HepG2 (cell line): ENCODE measurements around the gene HBB. TPM values are rescaled to one million over a fixed set of nuclear protein-coding genes. Genes with fewer than 3 reads are reported as not detected.

Experiments used
- ATAC-seq: fragments of 200-7000 bp; cut with Tn5 transposase; 3 replicates; pipeline ENCODE4 v1.9.1; 2020; ENCODE audit warnings: mild to moderate bottlenecking, moderate library complexity
- BruUV-seq: library from RNA; stranded (reverse); fragments of 400-500 nt; replicated peaks from 2 replicates; lab custom pipeline; 2021; lab: Mats Ljungman, UMichigan
- CTCF ChIA-PET: fragments of 300-600 bp; formaldehyde crosslinking; extraction: SDS; loops from one replicate; lab custom pipeline; 2021; ENCODE audit warnings: low total read pairs, inconsistent platforms, low intra/inter-chr PET ratio; lab: Yijun Ruan, JAX
- POLR2A ChIA-PET: fragments of 350-600 bp; sonication (Branson Sonifier 250); formaldehyde crosslinking; loops from one replicate; lab custom pipeline; 2020; ENCODE audit warnings: antibody characterized with exemption, inconsistent platforms; lab: Yijun Ruan, JAX
- DNase-seq: peaks from one replicate; pipeline ENCODE4 v3.0.0-alpha.2; 2015; ENCODE audit warnings: low spot score
- FAIRE-seq: peaks from 3 replicates; lab custom pipeline; 2011; peaks lifted over from hg19 to GRCh38; lab: Jason Lieb, UNC
- H2AFZ ChIP-seq: one replicate; pipeline ENCODE4 v1.6.1; 2011; ENCODE audit warnings: low read length, inconsistent platforms
- H3K27ac ChIP-seq: fragments of 300-600 bp; 3 replicates; pipeline ENCODE4 v1.8.0; 2011; ENCODE audit warnings: mixed run types, mild to moderate bottlenecking, mixed read lengths, low read length, inconsistent platforms; ENCODE audit not compliant: insufficient read depth; ENCODE audit errors: extremely low read length
- H3K27me3 ChIP-seq, 2 experiments: fragments of 200-600 bp in 1 of 2; 2 replicates in 1 of 2; 3 replicates in 1 of 2; pipeline versions ENCODE4 v1.6.0 to v1.8.0; 2011; ENCODE audit warnings: low read length in 2 of 2, mild to moderate bottlenecking in 2 of 2, moderate library complexity in 2 of 2, inconsistent platforms in 1 of 2; ENCODE audit not compliant: insufficient read depth in 2 of 2, control insufficient read depth in 1 of 2
- H3K36me3 ChIP-seq, 2 experiments: fragments of 200-600 bp in 1 of 2; replicated peaks in 1 of 2; 2 replicates in 1 of 2; 3 replicates in 1 of 2; pipeline versions ENCODE4 v1.5.1 to v1.8.0; 2011; ENCODE audit warnings: low read length in 2 of 2, inconsistent platforms in 1 of 2; ENCODE audit not compliant: insufficient read depth in 2 of 2, control insufficient read depth in 1 of 2
- H3K4me1 ChIP-seq: 2 replicates; pipeline ENCODE4 v1.5.1; 2012; ENCODE audit warnings: low read length, inconsistent platforms; ENCODE audit not compliant: insufficient read depth
- H3K4me2 ChIP-seq: 2 replicates; pipeline ENCODE4 v1.6.0; 2011; ENCODE audit warnings: low read depth, low read length, inconsistent platforms
- H3K4me3 ChIP-seq, 3 experiments: fragments of 200-600 bp in 1 of 3; sonication (generic), shearing (Covaris generic) in 1 of 3; replicated peaks in 1 of 3; 2 replicates each; pipeline ENCODE4 v1.5.1; 2011 to 2016; ENCODE audit warnings: low read length in 3 of 3, inconsistent platforms in 2 of 3, low read depth in 2 of 3, mild to moderate bottlenecking in 2 of 3, control low read depth in 1 of 3, mixed read lengths in 1 of 3; ENCODE audit not compliant: insufficient read depth in 1 of 3
- H3K79me2 ChIP-seq: one replicate; pipeline ENCODE4 v1.6.1; 2011; ENCODE audit warnings: low read length, inconsistent platforms; ENCODE audit not compliant: insufficient read depth
- H3K9ac ChIP-seq: 2 replicates; pipeline ENCODE4 v1.6.0; 2011; ENCODE audit warnings: mild to moderate bottlenecking, low read depth, low read length, inconsistent platforms; ENCODE audit not compliant: insufficient read depth
- H3K9me3 ChIP-seq: 2 replicates; pipeline ENCODE4 v1.5.1; 2012; ENCODE audit warnings: mild to moderate bottlenecking, low read length
- H4K20me1 ChIP-seq: 2 replicates; pipeline ENCODE4 v1.6.0; 2011; ENCODE audit warnings: inconsistent platforms, mild to moderate bottlenecking, low read length, moderate library complexity; ENCODE audit not compliant: insufficient read depth
- ELF1 ChIP-seq: sonication (generic); formaldehyde crosslinking; IDR thresholded peaks from 2 replicates; pipeline ENCODE4 v1.4.0; 2020; ENCODE audit warnings: missing genetic modification reagents
- ELF3 ChIP-seq: IDR thresholded peaks from 2 replicates; pipeline ENCODE4 v1.6.1; 2016; ENCODE audit warnings: missing genetic modification reagents, missing compliant biosample characterization
- GMEB2 ChIP-seq: IDR thresholded peaks from 2 replicates; pipeline ENCODE4 v1.6.1; 2016; ENCODE audit warnings: missing biosample characterization, missing genetic modification reagents, low read depth
- MAFF ChIP-seq: IDR thresholded peaks from 2 replicates; pipeline ENCODE4 v1.6.1; 2011; ENCODE audit warnings: low read depth, low read length, improper control_type of control experiment
- MAFK ChIP-seq, 2 experiments: IDR thresholded peaks in 1 of 2; conservative IDR thresholded peaks in 1 of 2; 2 replicates each; pipeline ENCODE4 v1.6.1; 2011; ENCODE audit warnings: improper control_type of control experiment in 2 of 2, low read length in 2 of 2
- MED8 ChIP-seq: sonication (generic); formaldehyde crosslinking; IDR thresholded peaks from 2 replicates; pipeline ENCODE4 v1.8.1; 2023; ENCODE audit warnings: mild to moderate bottlenecking, missing genetic modification reagents; ENCODE audit not compliant: insufficient replicate concordance
- NCOA1 ChIP-seq: sonication (generic); formaldehyde crosslinking; IDR thresholded peaks from 2 replicates; pipeline ENCODE4 v1.9.0; 2021; ENCODE audit warnings: missing genetic modification reagents
- NR2F1 ChIP-seq, 2 experiments: fragments of 450-650 bp in 1 of 2; formaldehyde crosslinking in 1 of 2; IDR thresholded peaks; 2 replicates each; pipeline versions ENCODE4 v1.5.0 to v1.6.1; 2016 to 2020; ENCODE audit warnings: mild to moderate bottlenecking in 1 of 2, missing compliant biosample characterization in 1 of 2, missing genetic modification reagents in 1 of 2, moderate library complexity in 1 of 2
- RARG ChIP-seq: sonication (generic); formaldehyde crosslinking; IDR thresholded peaks from 2 replicates; pipeline ENCODE4 v1.4.0; 2020; ENCODE audit warnings: low read depth, mild to moderate bottlenecking, missing genetic modification reagents
- YY1 ChIP-seq: IDR thresholded peaks from 2 replicates; pipeline ENCODE4 v1.6.1; 2011; ENCODE audit warnings: low read length, low read depth, moderate library complexity, mild to moderate bottlenecking; ENCODE audit not compliant: insufficient read depth, insufficient replicate concordance
- ZNF121 ChIP-seq: sonication (generic); formaldehyde crosslinking; IDR thresholded peaks from 2 replicates; pipeline ENCODE4 v1.5.0; 2020; ENCODE audit warnings: mild to moderate bottlenecking, missing genetic modification reagents
- ZNF138 ChIP-seq: sonication (generic); formaldehyde crosslinking; IDR thresholded peaks from 2 replicates; pipeline ENCODE4 v1.5.0; 2020; ENCODE audit warnings: mild to moderate bottlenecking, low read depth, missing genetic modification reagents
- ZNF205 ChIP-seq: IDR thresholded peaks from 2 replicates; pipeline ENCODE4 v1.6.1; 2018; ENCODE audit warnings: missing biosample characterization, missing genetic modification reagents
- ZNF550 ChIP-seq: sonication (generic); formaldehyde crosslinking; IDR thresholded peaks from 2 replicates; pipeline ENCODE4 v1.4.0; 2020; ENCODE audit warnings: mild to moderate bottlenecking, missing genetic modification reagents, borderline replicate concordance
- ZNF75D ChIP-seq: sonication (generic); formaldehyde crosslinking; IDR thresholded peaks from 2 replicates; pipeline ENCODE4 v1.8.1; 2023; ENCODE audit warnings: missing genetic modification reagents, mild to moderate bottlenecking, borderline replicate concordance
- WGBS: methylation state at CpG from one replicate; pipeline ENCODE4 v1.1.6; 2017; ENCODE audit warnings: low lambda C conversion rate; 5-methylcytosine and 5-hydroxymethylcytosine counted together
- in situ Hi-C: cut with HindIII; loops from 2 replicates; pipeline ENCODE4 v1.10.0; 2017; ENCODE audit warnings: low pct_unique_long_range_greater_than_20kb; ENCODE audit not compliant: extremely low pct_ligation_motif_present
- intact Hi-C: fragments of 100-400 bp; cut with micrococcal nuclease; formaldehyde crosslinking; loops from one replicate; pipeline ENCODE4 v1.10.0; 2022; ENCODE audit not compliant: unreplicated experiment
- polyA plus RNA-seq, 8 experiments: library from polyadenylated mRNA; depleted of rRNA in 3 of 8; stranded (reverse) in 7 of 8; unstranded in 1 of 8; fragments of >200 nt; fragmentation: Illumina TruSeq in 4 of 8; extraction: Trizol in 4 of 8; gene quantifications; 2 replicates each; pipeline versions ENCODE4 v1.2.1 to v1.2.3, GENCODE V29; 2011 to 2016; ENCODE audit warnings: low read depth in 4 of 8, missing spikeins in 1 of 8, mixed read lengths in 1 of 8; ENCODE audit not compliant: insufficient read depth in 1 of 8
- total RNA-seq, 5 experiments: library from RNA; depleted of rRNA; stranded (reverse); fragments of >200 nt; fragmentation: Illumina TruSeq; extraction: Trizol; gene quantifications; 2 replicates each; pipeline ENCODE4 v1.2.3, GENCODE V29; 2016; ENCODE audit warnings: low read depth in 1 of 5
- TF ChIP-seq, protein P1 (sequence below): sonication (generic); formaldehyde crosslinking; IDR thresholded peaks from 2 replicates; pipeline ENCODE4 v1.4.0; 2020; ENCODE audit warnings: missing genetic modification reagents
- TF ChIP-seq, protein P2 (sequence below): conservative IDR thresholded peaks from 2 replicates; pipeline ENCODE4 v1.6.1; 2018; ENCODE audit warnings: missing genetic modification reagents

HBB gene
- total and polyA plus RNA-seq, 2 of the 13 experiments (the other 11 are each of a cell fraction or from before 2014, with no cell fraction given), result not detected

DNA sequence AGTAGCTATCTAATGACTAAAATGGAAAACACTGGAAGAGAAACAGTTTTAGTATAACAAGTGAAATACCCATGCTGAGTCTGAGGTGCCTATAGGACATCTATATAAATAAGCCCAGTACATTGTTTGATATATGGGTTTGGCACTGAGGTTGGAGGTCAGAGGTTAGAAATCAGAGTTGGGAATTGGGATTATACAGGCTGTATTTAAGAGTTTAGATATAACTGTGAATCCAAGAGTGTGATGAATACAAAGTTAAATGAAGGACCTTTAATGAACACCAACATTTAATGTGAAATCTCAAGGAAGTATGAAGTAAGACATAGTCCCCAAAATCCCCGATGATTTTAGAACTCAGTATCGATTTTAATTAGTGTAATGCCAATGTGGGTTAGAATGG, 10.5 kb upstream of the HBB start (continued):
- TF ChIP-seq, protein P1, sequence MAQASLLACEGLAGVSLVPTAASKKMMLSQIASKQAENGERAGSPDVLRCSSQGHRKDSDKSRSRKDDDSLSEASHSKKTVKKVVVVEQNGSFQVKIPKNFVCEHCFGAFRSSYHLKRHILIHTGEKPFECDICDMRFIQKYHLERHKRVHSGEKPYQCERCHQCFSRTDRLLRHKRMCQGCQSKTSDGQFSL (CRISPR knock-in tag), result no peak
- TF ChIP-seq RARG (CRISPR knock-in tag) (no peak), ELF3 (CRISPR knock-in tag) (no peak), YY1 (no peak), ZNF121 (CRISPR knock-in tag) (no peak), ZNF550 (CRISPR knock-in tag) (no peak), ZNF138 (no peak), ZNF205 (CRISPR knock-in tag) (no peak), GMEB2 (CRISPR knock-in tag) (no peak), MED8 (CRISPR knock-in tag) (no peak)

DNA sequence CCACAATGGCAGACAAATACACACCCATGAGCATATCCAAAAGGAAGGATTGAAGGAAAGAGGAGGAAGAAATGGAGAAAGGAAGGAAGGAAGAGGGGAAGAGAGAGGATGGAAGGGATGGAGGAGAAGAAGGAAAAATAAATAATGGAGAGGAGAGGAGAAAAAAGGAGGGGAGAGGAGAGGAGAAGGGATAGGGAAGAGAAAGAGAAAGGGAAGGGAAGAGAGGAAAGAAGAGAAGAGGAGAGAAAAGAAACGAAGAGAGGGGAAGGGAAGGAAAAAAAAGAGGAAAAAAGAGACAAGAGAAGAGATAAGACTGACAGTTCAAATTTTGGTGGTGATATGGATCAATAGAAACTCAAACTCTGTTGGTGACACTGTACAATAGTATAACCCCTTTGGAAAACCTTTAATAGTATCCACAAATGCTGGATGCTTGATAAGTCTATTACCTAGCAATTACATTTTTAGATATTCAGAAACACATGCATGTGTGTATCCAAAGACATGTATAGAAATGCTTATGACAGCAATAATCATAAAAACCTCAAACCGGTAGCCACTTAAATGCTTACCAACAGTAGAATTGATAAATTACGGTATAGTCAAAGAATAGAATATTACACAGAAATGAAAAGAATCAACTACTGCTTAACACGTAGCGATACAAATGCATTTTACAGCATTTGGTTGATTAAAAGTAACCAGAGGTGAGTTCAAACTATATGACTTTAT, 8.7 kb upstream of the HBB start:
- H3K9ac ChIP-seq, result no peak overlapping the region
- no peak overlapping the region for H3K4me2 ChIP-seq
- no peak overlapping the region for H3K4me3 ChIP-seq
- in situ Hi-C loops (no loop called here), intact Hi-C loops (no loop called here)
- no peaks in the 10 kb centered on the region; the same call in 1 of the 2 replicates for H4K20me1 ChIP-seq
- TF ChIP-seq MAFF (peak; percentile 52; the same call in 1 of the 2 replicates), ZNF75D (no peak), MAFK (conservative IDR thresholded peaks at IDR 0.05 in 1 of 2, IDR thresholded peaks at IDR 0.05 in 1 of 2; ENCODE audit: low read length in 2 of 2) (peak; percentile 45 to 78), NCOA1 (no peak), ELF1 (CRISPR knock-in tag) (no peak), NR2F1 (CRISPR knock-in tag; IDR thresholded peaks at IDR 0.05) (no peak)
- TF ChIP-seq, protein P2, sequence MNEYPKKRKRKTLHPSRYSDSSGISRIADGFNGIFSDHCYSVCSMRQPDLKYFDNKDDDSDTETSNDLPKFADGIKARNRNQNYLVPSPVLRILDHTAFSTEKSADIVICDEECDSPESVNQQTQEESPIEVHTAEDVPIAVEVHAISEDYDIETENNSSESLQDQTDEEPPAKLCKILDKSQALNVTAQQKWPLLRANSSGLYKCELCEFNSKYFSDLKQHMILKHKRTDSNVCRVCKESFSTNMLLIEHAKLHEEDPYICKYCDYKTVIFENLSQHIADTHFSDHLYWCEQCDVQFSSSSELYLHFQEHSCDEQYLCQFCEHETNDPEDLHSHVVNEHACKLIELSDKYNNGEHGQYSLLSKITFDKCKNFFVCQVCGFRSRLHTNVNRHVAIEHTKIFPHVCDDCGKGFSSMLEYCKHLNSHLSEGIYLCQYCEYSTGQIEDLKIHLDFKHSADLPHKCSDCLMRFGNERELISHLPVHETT (CRISPR knock-in tag), result no peak
- no peaks in the 10 kb centered on the region for H3K9me3 ChIP-seq
- no peak for ATAC-seq
- no peaks in the 10 kb centered on the region for H3K36me3 ChIP-seq
- 5% methylated on average over 5 of the region's 5 CpGs for WGBS
- no peaks in the 10 kb centered on the region for H3K79me2 ChIP-seq
- CTCF ChIA-PET, result no interaction called here
- no TSS peak for BruUV-seq
- H2AFZ ChIP-seq, result no peak overlapping the region
- POLR2A ChIA-PET, result no interaction called here
- no peaks in the 10 kb centered on the region for H3K27me3 ChIP-seq
- no peak for FAIRE-seq
- no peak overlapping the region for H3K27ac ChIP-seq
- no peaks in the 10 kb centered on the region for H3K4me1 ChIP-seq
- DNase-seq, result no peak
